GM18520 (cell line): Measurements from ENCODE around the gene CFAP90.

Experiments used
- ATAC-seq: cut with Tn5 transposase; IDR thresholded peaks from one replicate; pipeline ENCODE4 v1.9.1; 2021; ENCODE audit not compliant: unreplicated experiment

The CFAP90 gene

GRCh38 chr5:7784683-7785380 is 66.1 kb downstream of the CFAP90 start:
- ATAC-seq: no peak

GRCh38 chr5:7781899-7782298 is 69.0 kb downstream of the CFAP90 start:
- no peak for ATAC-seq
